Mesodermal cell (in vitro differentiated cells): ENCODE data around the gene CALR3.

Source experiments
- H3K27ac ChIP-seq: 2 replicates; pipeline ENCODE4 v1.7.0; 2013; ENCODE audit warnings: mild to moderate bottlenecking, low read depth, low read length, moderate library complexity; ENCODE audit not compliant: severe bottlenecking
- H3K36me3 ChIP-seq: 2 replicates; pipeline ENCODE4 v1.7.1; 2013; ENCODE audit warnings: mild to moderate bottlenecking, low read length, moderate library complexity; ENCODE audit not compliant: control insufficient read depth, insufficient read depth
- H3K4me1 ChIP-seq: one replicate; pipeline ENCODE4 v1.7.1; 2013; ENCODE audit warnings: mild to moderate bottlenecking, low read length; ENCODE audit not compliant: insufficient read depth, control insufficient read depth, poor library complexity, severe bottlenecking
- H3K4me3 ChIP-seq: 2 replicates; pipeline ENCODE4 v1.7.0; 2013; ENCODE audit warnings: low read length, control low read depth, mild to moderate bottlenecking; ENCODE audit not compliant: insufficient read depth, poor library complexity, severe bottlenecking; ENCODE audit errors: extremely low read depth
- H3K9me3 ChIP-seq: 2 replicates; pipeline ENCODE4 v1.7.1; 2013; ENCODE audit warnings: mild to moderate bottlenecking, low read length, moderate library complexity; ENCODE audit not compliant: control insufficient read depth
- WGBS, 2 experiments: methylation state at CpG; one replicate each; pipeline ENCODE4 v1.1.5; 2013; ENCODE audit warnings: missing lambda C conversion rate in 2 of 2; ENCODE audit not compliant: insufficient coverage in 2 of 2; 5-methylcytosine and 5-hydroxymethylcytosine counted together

The CALR3 gene

GRCh38 chr19:16522559-16523377 is 26.8 kb upstream of the CALR3 start:
- WGBS, 2 experiments = 97% methylated on average over 22 of the region's 25 CpGs
- no peak overlapping the region for H3K4me3 ChIP-seq
- H3K27ac ChIP-seq = no peak overlapping the region
- H3K4me1 ChIP-seq = no peaks in the 10 kb centered on the region
- no peaks in the 10 kb centered on the region for H3K9me3 ChIP-seq
- peaks cover 99% of the 10 kb centered on the region for H3K36me3 ChIP-seq

- Histone ChIP-seq H3K4me3 (no peak overlapping the region), H3K9me3 (no peaks in the 10 kb centered on the region), H3K27ac (no peak overlapping the region), H3K36me3 (peaks cover 99% of the 10 kb centered on the region), H3K4me1 (no peaks in the 10 kb centered on the region)
- 96% methylated on average over 10 of the region's 10 CpGs; no CpG with 5 or more reads in 1 of the 2 experiments for WGBS, 2 experiments
These were observed 25.8 kb upstream of the CALR3 start for GRCh38 chr19:16521715-16522289.

DNA sequence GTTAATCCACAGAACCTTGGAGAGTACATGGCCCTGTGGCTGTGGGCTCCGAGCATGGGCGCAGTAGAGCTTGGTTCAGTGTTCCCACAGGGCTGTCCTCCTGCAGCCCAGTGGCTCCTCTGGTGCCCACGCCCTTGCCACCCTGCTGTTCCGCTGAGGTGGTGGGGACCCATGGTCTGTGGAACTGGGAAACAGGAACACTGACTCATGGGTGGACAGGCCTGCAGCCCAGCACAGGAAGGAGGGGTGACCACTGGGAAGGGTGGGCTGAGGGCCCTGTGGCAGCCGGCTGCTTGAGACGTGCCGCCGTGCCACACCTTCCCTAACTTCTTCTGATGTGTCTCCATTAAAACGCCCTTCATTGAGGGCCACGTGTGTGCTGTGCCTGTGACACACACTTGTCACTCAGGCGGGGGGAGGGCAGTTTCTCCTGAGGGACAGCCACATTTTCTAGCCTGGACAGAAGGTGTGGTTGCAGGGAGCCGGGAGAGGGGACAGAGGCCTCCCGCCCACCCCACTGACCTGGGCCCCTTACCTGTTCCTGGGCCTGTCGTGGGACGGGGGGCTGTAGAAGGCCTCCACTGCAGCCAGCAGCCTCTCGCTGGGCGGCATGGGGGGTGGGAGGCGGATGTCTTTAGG is 25.1 kb upstream of the CALR3 start:
- H3K4me1 ChIP-seq = no peaks in the 10 kb centered on the region
- no peaks in the 10 kb centered on the region for H3K9me3 ChIP-seq
- 94 to 97% methylated on average over 13 to 18 of the region's 18 CpGs for WGBS, 2 experiments
- no peak overlapping the region for H3K27ac ChIP-seq
- H3K4me3 ChIP-seq = no peak overlapping the region
- peaks cover 98% of the 10 kb centered on the region for H3K36me3 ChIP-seq

- Histone ChIP-seq H3K4me1 (no peaks in the 10 kb centered on the region), H3K27ac (no peak overlapping the region), H3K4me3 (no peak overlapping the region), H3K36me3 (peaks cover 95% of the 10 kb centered on the region), H3K9me3 (no peaks in the 10 kb centered on the region)
- WGBS, 2 experiments = 95 to 97% methylated on average over 43 to 45 of the region's 45 CpGs
These were observed 24.4 kb upstream of the CALR3 start for GRCh38 chr19:16520074-16520973.

- 96 to 97% methylated on average over 8 to 17 of the region's 24 CpGs for WGBS, 2 experiments
- H3K4me1 ChIP-seq = no peaks in the 10 kb centered on the region
- H3K4me3 ChIP-seq = no peak overlapping the region
- H3K27ac ChIP-seq = no peak overlapping the region
- H3K36me3 ChIP-seq = peaks cover 84% of the 10 kb centered on the region
- no peaks in the 10 kb centered on the region for H3K9me3 ChIP-seq
These were observed 23.3 kb upstream of the CALR3 start for GRCh38 chr19:16519230-16519687.

DNA sequence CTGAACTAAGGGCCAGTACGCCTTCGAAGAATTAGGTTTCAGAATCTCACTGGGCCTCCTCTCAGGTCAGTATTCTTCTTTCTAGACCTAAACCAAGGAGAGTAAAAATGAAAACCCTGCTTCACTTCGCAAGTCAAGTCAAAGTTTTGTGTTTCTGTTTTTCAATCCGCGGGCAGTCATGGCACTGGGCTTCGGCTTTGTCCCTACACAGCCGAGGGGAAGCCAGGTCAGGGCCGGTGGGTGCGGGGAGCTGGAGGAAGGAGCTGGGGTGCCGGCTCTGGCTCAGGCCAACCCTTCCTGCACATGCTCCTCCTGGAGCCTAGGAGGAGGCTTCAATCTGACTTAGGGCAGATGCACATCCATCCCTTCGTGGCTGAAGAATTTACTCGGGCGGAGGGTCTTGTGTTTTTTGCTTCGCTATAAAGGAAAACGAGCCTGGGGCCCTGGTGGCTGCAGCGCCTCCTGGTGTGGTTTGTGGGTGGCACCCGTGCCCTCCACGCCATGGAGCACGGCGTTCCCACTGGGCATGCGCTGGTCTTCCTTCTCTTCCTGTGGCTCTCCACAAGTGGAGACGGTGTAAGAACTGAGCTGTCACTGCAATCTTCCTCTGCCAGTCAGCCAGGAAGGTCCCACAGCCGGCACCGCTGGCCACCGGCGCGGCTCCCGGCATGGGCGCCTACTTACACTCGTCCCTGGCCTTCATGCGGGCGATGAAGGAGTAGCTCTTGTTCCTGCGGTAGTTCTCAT is 22.7 kb upstream of the CALR3 start:
- WGBS, 2 experiments = 95 to 98% methylated on average over 31 of the region's 33 CpGs
- Histone ChIP-seq H3K27ac (no peak overlapping the region), H3K36me3 (peaks cover 78% of the 10 kb centered on the region), H3K9me3 (no peaks in the 10 kb centered on the region), H3K4me3 (no peak overlapping the region), H3K4me1 (no peaks in the 10 kb centered on the region)

GRCh38 chr19:16518061-16518460 is 22.1 kb upstream of the CALR3 start:
- H3K4me1 ChIP-seq = no peaks in the 10 kb centered on the region
- no peaks in the 10 kb centered on the region for H3K9me3 ChIP-seq
- no peak overlapping the region for H3K4me3 ChIP-seq
- 95 to 98% methylated on average over 12 to 14 of the region's 14 CpGs for WGBS, 2 experiments
- no peak overlapping the region for H3K27ac ChIP-seq
- peaks cover 73% of the 10 kb centered on the region for H3K36me3 ChIP-seq

DNA sequence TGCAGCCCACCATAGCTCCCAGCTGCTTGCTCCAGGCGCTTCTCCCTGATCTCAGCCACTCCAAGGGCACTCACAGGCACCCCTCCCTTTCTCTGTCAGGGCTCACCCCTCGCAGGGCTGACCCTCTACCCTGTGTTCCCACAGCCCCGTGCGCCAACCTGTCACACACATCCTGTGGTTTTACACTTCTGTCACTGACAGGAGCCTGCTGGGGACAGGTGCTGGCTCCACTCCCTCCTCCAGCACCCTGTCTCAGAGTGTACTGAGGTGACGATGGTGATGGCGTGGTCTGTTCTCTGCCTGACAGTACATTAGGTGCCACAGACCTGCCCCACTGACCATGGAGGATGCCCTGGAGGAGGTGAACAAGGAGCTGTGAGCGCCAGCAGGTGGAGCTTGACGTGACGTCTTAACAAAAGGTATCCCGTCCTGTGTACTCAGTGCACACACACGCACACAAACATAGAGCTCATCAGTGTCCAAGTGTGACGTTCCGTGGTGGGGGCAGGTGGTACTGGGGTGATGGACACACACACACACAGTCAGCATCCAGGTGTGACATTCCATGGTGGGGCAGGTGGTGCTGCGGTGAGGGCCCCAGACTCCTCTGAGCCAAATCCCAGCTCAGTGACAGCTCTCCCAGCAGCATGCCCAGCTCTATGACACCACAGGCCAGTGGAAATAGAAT is 21.1 kb upstream of the CALR3 start:
- no peak overlapping the region for H3K4me3 ChIP-seq
- H3K27ac ChIP-seq = no peak overlapping the region
- peaks cover 70% of the 10 kb centered on the region for H3K36me3 ChIP-seq
- H3K9me3 ChIP-seq = no peaks in the 10 kb centered on the region
- 94 to 98% methylated on average over 11 to 12 of the region's 14 CpGs for WGBS, 2 experiments
- H3K4me1 ChIP-seq = no peaks in the 10 kb centered on the region

- Histone ChIP-seq H3K9me3 (no peaks in the 10 kb centered on the region), H3K4me3 (no peak overlapping the region), H3K4me1 (no peaks in the 10 kb centered on the region), H3K27ac (no peak overlapping the region), H3K36me3 (peaks cover 68% of the 10 kb centered on the region)
- WGBS, 2 experiments = 94 to 96% methylated on average over 12 to 14 of the region's 15 CpGs
These were observed 20.4 kb upstream of the CALR3 start for GRCh38 chr19:16516381-16516780.
